Measurements from ENCODE around the gene MC3R.

DNA sequence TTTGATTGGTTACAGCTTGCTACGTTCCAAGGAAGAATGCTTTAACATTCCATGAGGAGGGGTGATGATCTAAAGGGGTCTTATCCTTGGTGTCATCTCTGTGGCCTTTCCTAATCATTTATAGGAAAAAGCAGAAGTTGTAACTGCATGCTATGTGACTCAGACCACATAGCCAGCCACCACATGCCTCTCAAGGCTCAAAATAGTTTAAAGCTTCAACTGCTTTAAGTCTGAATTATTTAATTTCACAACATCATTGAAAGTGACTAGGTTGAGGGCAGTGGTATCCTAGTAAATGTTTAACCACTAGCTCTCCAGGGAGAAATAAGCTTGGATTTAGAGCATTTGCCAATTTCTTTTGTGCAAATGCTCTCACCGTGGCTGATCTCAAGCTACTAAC, 29.7 kb downstream of the MC3R start:
- TF ChIP-seq POLR2AphosphoS5 (IDR thresholded peaks at IDR 0.05; ENCODE audit: low read depth, low read length) (no peak), TAF1 (IDR thresholded peaks at IDR 0.05; ENCODE audit: borderline replicate concordance, insufficient read depth, low read length) (no peak), SIN3A (IDR thresholded peaks at IDR 0.05; ENCODE audit: borderline replicate concordance, insufficient read depth, low read length) (no peak), FOXP2 (optimal IDR thresholded peaks at IDR 0.05; ENCODE audit: borderline replicate concordance, extremely low read depth, extremely low read length, insufficient read depth) (no peak)
- TF ChIP-seq, protein P1, sequence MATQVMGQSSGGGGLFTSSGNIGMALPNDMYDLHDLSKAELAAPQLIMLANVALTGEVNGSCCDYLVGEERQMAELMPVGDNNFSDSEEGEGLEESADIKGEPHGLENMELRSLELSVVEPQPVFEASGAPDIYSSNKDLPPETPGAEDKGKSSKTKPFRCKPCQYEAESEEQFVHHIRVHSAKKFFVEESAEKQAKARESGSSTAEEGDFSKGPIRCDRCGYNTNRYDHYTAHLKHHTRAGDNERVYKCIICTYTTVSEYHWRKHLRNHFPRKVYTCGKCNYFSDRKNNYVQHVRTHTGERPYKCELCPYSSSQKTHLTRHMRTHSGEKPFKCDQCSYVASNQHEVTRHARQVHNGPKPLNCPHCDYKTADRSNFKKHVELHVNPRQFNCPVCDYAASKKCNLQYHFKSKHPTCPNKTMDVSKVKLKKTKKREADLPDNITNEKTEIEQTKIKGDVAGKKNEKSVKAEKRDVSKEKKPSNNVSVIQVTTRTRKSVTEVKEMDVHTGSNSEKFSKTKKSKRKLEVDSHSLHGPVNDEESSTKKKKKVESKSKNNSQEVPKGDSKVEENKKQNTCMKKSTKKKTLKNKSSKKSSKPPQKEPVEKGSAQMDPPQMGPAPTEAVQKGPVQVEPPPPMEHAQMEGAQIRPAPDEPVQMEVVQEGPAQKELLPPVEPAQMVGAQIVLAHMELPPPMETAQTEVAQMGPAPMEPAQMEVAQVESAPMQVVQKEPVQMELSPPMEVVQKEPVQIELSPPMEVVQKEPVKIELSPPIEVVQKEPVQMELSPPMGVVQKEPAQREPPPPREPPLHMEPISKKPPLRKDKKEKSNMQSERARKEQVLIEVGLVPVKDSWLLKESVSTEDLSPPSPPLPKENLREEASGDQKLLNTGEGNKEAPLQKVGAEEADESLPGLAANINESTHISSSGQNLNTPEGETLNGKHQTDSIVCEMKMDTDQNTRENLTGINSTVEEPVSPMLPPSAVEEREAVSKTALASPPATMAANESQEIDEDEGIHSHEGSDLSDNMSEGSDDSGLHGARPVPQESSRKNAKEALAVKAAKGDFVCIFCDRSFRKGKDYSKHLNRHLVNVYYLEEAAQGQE (IDR thresholded peaks at IDR 0.05; ENCODE audit: insufficient read depth in 1 of 2, low read depth in 2 of 2, low read length in 2 of 2) = no peak
